GM18505 (cell line): ENCODE results near the gene SDC4.
A peak's percentile ranks its signal among the peaks of the same experiment; 100 is the strongest.

Experiments used
- ATAC-seq: cut with Tn5 transposase; IDR thresholded peaks from one replicate; pipeline ENCODE4 v1.9.1; 2021; ENCODE audit not compliant: unreplicated experiment
- POLR2A ChIP-seq: IDR thresholded peaks from 4 replicates; pipeline ENCODE4 v1.6.1; 2011; ENCODE audit warnings: borderline replicate concordance; ENCODE audit not compliant: insufficient read depth, insufficient read length; ENCODE audit errors: extremely low read depth

Gene SDC4, protein sequence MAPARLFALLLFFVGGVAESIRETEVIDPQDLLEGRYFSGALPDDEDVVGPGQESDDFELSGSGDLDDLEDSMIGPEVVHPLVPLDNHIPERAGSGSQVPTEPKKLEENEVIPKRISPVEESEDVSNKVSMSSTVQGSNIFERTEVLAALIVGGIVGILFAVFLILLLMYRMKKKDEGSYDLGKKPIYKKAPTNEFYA

DNA sequence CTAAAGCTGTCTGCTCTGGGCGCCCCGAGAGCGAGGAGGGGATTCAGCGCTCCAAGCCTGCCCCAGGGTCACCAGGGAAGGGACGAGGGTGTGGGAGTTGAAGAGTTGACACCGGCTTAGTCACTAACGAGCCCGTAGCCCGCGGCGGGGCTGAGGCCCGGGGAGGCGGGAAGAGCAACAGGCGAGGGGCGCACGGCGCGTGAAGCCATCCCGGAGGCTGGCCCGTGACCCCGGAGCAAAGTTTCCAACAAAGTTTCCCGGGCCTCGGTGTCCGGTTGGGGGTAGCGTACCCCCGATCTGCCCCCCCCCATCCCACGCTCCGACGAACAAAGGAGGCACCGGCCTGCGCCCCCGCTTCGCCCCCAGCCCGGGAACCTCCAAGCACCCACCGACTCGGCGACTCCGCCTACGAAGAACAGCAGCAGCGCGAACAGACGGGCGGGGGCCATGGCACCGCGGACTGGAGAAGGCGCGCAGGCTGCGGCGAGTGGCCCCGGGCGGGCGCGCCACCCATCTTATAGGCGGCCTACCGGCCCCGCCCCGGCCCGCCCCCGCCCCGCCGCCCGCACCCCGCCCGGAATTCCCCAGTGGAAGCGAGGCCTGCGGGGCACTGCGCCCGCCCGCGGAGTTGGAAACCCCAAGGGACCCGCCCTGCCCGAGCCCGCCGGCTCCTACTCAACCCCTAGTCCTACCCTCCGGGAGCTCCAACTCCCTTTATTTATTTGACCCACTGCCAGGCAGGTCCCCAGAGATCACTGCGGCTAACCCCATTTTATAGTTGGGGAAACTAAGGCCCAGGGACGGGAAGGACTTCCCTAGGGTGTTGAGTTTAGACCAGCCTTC, at the start of gene SDC4:
SDC4 (minus strand) TSS at position 489 of the 843 bp plus-strand sequence; CDS start at position 449, 40 bp downstream.
- no peak for ATAC-seq
- TF ChIP-seq POLR2A: peak; percentile 66

DNA sequence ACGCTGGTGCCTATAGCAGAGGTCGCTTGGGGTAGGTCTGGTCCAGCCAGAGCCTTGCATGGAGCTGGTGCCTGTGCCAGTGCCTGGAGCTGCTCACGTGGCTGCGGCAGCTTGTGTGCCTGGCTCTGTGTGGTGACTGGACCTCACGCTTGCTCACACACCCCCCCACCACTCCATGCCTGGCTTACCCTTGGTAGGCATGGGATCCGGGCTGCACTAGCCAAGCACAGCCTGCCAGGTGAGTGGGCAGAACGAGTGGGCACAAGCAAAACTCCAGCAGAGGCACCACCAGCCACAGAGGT, 46.8 kb upstream of the SDC4 start:
- no peak for ATAC-seq
- TF ChIP-seq POLR2A: no peak

DNA sequence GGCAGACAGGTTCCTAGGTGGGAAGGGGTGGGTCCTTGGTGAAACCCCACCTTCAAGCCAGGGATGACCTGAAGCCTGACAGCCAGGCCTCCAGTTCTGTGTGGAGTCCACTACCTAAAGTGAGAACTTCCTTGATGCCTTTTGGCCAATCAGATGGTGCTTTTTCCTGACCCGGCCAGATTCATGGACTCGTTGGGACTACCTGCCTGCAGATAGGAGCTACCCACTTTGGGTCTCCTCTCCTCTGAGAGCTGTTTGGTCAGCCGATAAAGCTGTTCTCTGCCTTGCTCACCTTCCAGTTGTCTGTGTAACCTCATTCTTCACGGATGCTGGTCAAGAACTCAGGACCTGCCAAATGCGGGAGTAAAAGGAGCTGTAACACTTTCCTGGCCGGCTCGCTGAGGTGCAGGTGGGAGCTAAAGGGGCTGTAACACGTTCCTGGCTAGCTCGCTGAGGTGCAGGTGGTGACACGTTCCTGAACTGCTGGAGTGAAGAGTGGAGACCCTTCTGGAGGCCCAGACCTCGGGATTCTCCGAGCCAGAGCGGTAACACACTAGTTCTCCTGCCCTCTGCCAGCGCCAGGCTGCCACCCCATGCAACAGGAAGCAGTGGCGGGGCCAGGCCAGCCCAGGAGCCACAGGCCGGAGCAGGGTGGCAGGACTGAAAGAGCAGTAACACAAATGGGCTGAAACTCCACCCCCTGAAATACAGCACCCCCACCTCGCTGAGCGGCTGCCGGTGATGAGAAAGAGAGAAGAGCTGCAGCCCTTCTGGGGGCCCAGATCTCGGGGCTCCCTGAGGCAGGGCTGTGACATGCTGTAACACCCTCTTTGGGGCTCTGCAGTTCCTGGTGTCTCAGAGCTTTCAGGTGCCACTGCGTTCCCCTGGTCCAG, 46.2 kb upstream of the SDC4 start:
- TF ChIP-seq POLR2A: no peak
- no peak for ATAC-seq

DNA sequence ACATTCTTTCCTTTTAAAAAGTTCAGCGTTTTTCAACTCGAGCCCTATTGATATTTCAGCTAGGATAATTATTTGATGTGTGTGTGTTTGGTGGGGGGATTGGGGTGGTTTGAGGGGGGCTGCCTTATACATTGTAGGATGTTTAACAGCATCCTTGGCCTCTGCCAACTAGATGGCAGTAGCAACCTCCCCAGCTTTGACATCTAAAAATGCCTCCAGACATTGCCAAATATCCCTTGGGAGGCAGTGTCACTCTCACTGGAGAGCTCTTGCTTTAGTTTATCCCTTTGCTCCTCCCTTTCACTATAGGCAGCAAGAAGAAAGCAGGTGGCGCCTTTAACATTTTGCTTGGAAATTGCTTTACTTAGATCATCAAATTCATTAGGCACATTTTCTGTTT, 44.5 kb upstream of the SDC4 start:
- TF ChIP-seq POLR2A: no peak
- no peak for ATAC-seq

DNA sequence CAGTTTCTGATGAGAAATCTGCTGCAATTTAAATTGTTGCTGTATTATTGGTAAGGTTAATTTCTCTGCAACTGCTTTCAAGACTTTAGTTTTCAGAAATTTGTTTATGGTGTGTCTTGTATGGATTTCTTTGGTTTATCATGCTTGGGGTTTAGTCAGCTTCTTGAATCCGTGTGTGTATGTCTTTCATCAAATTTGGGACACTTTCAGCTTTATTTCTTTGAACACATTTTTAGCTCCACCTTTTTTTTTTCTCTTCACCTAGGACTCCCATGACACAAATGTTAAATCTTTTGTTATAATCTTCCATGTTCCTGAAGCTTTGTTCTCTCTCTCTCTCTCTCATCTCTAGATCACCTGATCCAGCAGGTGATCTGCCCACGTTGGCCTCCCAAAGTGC, 43.3 kb upstream of the SDC4 start:
- no peak for TF ChIP-seq POLR2A
- no peak for ATAC-seq

DNA sequence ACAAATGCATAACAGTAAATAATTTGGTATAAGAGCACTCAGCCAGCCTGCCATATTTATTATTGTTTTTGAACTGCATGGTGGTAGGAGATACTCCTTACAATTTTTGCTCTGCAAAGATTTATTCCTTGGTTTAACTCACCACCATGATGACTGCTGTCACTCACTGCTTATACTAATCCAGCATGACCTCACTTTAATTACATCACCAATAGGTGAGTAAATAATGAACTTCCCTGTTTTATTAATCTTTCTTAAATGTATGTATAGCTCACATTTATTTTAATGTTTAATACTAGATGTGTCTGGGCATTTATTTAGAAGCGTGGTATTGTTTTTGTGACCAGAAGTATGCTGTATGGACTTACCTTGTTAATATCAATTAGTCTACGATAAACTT, 42.7 kb upstream of the SDC4 start:
- no peak for TF ChIP-seq POLR2A
- no peak for ATAC-seq

DNA sequence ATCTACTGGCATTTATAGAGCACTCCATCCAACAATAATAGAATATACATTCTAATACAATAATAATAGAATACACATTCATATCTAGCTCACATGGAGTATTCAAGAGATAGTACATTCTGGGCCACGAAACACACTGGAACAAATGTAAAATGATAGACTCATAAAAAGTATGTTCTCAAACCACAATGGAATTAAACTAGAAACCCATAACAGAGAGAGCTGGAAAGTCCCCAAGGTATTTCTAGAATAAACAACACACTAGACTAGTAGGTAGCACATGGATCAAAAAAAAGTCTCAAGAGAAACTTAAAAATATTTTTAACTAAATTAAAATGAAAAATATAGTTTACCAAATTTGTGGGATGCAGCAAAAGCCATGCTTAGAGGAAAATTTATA, 39.0 kb upstream of the SDC4 start:
- no peak for TF ChIP-seq POLR2A
- ATAC-seq: no peak

DNA sequence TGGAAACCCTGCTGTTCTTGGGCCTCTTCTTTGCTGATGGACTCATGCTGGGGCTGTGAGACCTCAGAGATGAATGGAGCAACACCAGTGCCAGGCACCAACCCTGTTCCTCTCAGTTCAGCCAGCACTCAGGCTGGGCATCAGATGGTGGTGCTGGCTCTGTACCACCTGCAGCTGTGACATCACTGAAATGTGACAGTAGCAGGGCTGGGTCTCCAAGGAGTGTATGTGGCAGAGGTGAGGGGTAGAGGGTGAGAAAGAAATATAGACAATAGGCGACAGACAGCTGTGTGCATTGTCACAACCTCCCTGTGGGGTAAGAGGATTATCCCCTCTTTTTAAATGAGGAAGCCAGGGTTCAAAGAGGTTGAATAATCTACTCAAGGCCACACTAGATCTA, 30.0 kb upstream of the SDC4 start, which contains the start of gene TP53TG5:
TP53TG5 (minus strand) TSS at position 135 of the 400 bp plus-strand sequence; CDS start at position 46, 89 bp downstream.
- TF ChIP-seq POLR2A: no peak
- no peak for ATAC-seq

DNA sequence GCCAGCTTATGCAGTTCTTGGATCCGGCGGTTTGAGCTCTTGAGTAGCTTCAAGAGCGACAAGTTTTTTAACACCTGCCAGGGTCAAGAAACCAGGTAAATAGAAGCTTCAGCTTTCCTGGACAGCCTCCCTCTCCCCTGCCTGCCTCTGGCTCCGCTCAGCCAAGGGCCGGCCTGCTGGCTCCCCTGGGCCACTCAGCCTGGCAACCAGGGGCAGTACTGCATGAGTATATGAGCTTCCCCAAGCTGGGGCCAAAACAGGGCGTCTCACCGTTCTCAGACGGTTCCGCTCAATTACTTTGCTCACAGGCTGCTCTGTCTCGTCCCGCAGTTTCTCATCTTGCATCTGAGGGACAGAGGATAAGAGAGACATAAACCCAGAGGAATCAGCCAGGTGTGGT, 29.0 kb upstream of the SDC4 start:
- no peak for TF ChIP-seq POLR2A
- no peak for ATAC-seq

DNA sequence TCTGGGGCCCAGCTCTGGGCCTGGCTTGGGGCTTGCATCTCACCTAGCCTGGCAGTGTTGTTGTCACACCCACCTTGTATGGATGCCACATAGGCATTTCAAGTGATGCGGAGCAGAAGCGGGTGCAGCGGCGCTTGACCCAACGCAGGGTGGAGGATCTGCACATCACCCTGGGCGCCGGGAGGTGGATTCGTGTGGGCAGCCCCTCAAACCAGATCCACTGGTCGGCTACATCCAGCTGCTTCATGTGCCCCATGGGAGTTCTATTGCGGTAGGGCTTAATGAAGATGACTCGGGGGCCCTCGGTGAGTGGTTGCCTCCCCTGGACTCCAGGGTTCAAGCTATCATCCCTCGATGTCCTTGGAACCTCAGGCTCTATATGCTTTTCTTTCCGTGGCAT, 26.7 kb upstream of the SDC4 start:
- TF ChIP-seq POLR2A: no peak
- no peak for ATAC-seq

DNA sequence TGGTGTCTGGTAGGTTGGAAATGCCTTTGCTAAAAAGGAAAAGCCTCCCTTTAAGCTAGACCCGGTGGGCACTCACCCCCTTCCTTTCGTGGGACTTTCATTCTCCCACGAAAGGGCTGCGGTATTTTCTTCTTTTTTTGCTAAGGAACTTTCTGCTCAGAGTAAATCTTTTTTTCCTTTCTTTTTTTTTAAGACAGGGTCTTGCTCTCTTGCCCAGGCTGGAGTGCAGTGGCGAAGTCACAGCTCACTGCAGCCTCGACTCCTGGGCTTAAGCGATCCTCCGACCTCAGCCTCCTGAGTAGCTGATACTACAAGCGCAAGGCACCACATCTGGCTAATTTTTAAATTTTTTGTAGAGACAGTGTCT, 25.9 kb upstream of the SDC4 start:
- ATAC-seq: no peak

DNA sequence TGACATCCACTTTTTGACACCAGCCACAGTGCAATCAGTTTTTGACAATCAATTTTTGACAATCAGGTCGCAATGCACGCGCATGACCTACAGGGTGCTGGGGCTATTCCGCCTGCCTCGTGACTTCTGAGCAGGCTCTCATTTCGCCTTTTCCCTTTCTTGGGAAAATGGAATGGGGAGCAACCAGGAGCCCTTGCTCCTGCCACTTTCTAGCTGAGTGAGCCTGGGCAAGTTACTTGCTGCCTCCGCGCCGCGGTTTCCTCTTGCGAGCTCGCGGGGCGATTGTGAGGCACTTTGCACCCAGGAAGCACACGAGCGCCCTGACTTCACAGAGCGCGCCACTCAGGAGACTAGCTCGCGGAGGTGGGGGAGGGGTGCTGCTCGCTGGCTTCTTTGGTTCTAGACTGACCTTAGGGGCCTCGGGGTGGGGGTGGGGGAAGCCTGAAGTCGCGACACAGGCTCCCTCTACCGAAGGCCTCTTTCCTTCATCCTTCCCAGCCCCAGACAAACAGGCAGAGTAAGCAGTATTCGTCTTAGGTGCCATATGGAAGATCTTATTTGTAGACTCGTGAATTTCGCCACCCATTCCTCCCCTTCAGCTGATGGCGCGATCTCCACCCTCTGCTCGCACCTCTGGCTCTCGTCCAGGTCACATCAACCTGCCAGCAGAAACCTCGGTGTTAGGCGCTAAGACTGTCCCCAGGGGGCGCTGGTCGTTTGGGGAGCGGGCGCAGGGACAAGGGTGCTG, 25.3 kb upstream of the SDC4 start:
- no peak for ATAC-seq
- no peak for TF ChIP-seq POLR2A

More for the DNA sequence above, 25.9 kb upstream of the SDC4 start:
- TF ChIP-seq POLR2A: no peak
